M059J (cell line): ENCODE results near the gene TEX13B. TPM values are rescaled to one million over a fixed set of nuclear protein-coding genes. Genes with fewer than 3 reads are reported as not detected.
A peak's percentile ranks its signal among the peaks of the same experiment; 100 is the strongest.
"Not testable (repeated sequence)": the region's sequence is repeated elsewhere in the genome, so short reads cannot be mapped to it uniquely, and the experiment has no call there.

Experiments used
- DNase-seq: peaks from one replicate; pipeline ENCODE4 v3.0.0-alpha.2; 2012; ENCODE audit warnings: low read depth
- total RNA-seq: library from RNA; depleted of rRNA; stranded (reverse); fragments of >200 nt; shearing (Covaris generic); gene quantifications from 2 replicates; pipeline ENCODE4 v1.2.3, GENCODE V29; 2014; rRNA removed

The TEX13B gene
- not detected in 2 replicates for total RNA-seq

GRCh38 chrX:107982356-107982755 lies at the start of gene TEX13B:
TEX13B (minus strand) TSS chrX:107982370; CDS start chrX:107982127, 243 bp downstream.
- DNase-seq: no peak

- DNase-seq: no peak
These were observed 48.0 kb upstream of the TEX13B start for GRCh38 chrX:108029928-108030711.

- no peak for DNase-seq
These were observed 46.7 kb upstream of the TEX13B start for GRCh38 chrX:108028854-108029253.

- no peak for DNase-seq
These were observed 43.9 kb upstream of the TEX13B start for GRCh38 chrX:108025954-108026600.

GRCh38 chrX:108025376-108025775 lies 43.2 kb upstream of the TEX13B start:
- no peak for DNase-seq

GRCh38 chrX:108022491-108023089 lies 40.4 kb upstream of the TEX13B start:
- DNase-seq: no peak

- peak; percentile 24 for DNase-seq
These were observed 38.5 kb upstream of the TEX13B start for GRCh38 chrX:108020631-108021030.

- no peak for DNase-seq
These were observed 37.3 kb upstream of the TEX13B start for GRCh38 chrX:108019382-108019875.

GRCh38 chrX:108018656-108019381 lies 36.6 kb upstream of the TEX13B start:
- DNase-seq: no peak

- peak; percentile 37 for DNase-seq
These were observed 19.1 kb upstream of the TEX13B start for GRCh38 chrX:108001218-108001814.

- no peak for DNase-seq
These were observed 18.6 kb upstream of the TEX13B start for GRCh38 chrX:108000751-108001150.

- DNase-seq: no peak
These were observed 14.0 kb upstream of the TEX13B start for GRCh38 chrX:107996124-107996523.

GRCh38 chrX:107985033-107985432 lies 2.9 kb upstream of the TEX13B start:
- DNase-seq: no peak

- peak; percentile 2 for DNase-seq
These were observed 2.6 kb downstream of the TEX13B start for GRCh38 chrX:107979534-107979933.

- DNase-seq: peak; percentile 29
These were observed 3.4 kb downstream of the TEX13B start for GRCh38 chrX:107978707-107979307.

- no peak for DNase-seq
These were observed 4.1 kb downstream of the TEX13B start for GRCh38 chrX:107978071-107978470.

- DNase-seq: no peak
These were observed 10.5 kb downstream of the TEX13B start for GRCh38 chrX:107971636-107972035.

- DNase-seq: no peak
These were observed 12.1 kb downstream of the TEX13B start for GRCh38 chrX:107970073-107970472.

GRCh38 chrX:107968623-107969022 lies 13.5 kb downstream of the TEX13B start:
- DNase-seq: no peak

GRCh38 chrX:107955337-107955736 lies 26.8 kb downstream of the TEX13B start:
- not testable (repeated sequence) for DNase-seq

GRCh38 chrX:107940095-107940494 lies 42.1 kb downstream of the TEX13B start:
- DNase-seq: peak; percentile 28
